ENCODE data around the gene ANKAR. TPM values are rescaled to one million over a fixed set of nuclear protein-coding genes. Genes with fewer than 3 reads are reported as not detected.

ANKAR gene
- total RNA-seq, 1 experiment from 2014 or later = 0.84 TPM

DNA sequence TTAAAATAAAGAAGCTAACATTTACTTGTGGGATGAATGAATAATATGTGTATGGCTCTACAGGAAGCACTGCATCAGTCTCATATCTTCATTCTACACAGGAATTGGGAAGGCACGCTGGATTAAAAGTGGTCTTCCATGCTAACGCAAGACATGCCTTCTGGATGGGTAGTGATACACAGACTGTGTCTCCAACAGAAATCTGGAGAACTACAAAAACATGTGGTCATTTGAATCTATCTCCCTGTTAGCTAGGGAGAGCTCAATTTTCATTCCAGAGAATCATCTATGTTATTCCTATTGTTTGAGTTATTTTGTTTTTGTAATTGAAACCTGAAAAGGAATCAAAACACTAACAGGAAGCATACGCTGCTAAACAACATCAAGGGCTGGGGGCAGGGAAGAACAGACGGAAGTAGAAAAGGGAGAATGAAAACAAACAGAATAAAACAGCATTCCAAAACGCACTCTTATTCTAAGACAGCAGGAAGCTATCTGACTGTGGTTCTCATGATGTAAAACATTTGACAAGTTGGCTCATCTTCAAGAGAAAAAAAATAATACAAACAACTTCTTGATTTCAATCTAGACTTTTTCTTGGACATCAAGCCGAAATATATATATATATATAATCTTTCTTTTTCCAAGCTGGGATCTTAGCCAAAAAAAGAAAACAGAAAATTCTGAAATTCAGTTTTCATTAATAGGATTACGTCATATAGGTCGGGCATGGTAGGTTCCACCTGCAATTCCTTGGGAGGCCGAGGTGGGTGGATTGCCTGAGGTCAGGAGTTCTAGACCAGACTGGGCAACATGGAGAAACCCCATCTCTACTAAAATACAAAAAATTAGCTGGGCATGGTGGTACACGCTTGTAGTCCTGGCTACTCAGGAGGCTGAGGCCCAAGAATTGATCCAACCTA, 44.7 kb upstream of the ANKAR start (continued):
- TF ChIP-seq ZBTB33 (IDR thresholded peaks at IDR 0.05; ENCODE audit: extremely low read depth, insufficient replicate concordance, low read length) = no peak
- no peak for TF ChIP-seq SIN3A (IDR thresholded peaks at IDR 0.05; ENCODE audit: low read depth)

DNA sequence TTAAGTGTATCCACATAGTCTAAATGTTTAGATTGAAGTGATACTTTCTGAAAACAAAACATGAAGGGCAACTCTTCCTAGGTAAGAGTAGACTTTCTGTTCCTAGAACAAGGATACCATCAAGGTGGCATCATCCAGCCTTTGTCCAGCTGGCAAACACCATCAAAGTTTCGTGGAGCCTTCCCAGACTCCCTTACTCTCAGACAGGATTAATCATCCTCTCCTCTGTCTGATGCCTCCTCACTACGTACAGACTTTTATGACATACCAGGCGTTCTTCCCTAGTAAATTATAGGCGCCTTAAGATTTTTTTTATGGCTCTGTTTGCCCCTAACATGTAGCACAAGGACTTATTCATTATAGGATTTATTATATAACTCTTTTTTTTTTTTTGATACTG, 42.6 kb upstream of the ANKAR start:
- TF ChIP-seq FOSL1 (IDR thresholded peaks at IDR 0.05; ENCODE audit: low read depth) (no peak), EZH2 (IDR thresholded peaks at IDR 0.05) (no peak), EZH2phosphoT487 (IDR thresholded peaks at IDR 0.05; ENCODE audit: borderline replicate concordance) (no peak), EGR1 (IDR thresholded peaks at IDR 0.05; ENCODE audit: low read depth) (no peak), JUND (IDR thresholded peaks at IDR 0.05) (no peak), RAD21 (IDR thresholded peaks at IDR 0.05; ENCODE audit: low read depth) (no peak), ZFX (IDR thresholded peaks at IDR 0.05) (no peak)
- TF ChIP-seq, protein P1, sequence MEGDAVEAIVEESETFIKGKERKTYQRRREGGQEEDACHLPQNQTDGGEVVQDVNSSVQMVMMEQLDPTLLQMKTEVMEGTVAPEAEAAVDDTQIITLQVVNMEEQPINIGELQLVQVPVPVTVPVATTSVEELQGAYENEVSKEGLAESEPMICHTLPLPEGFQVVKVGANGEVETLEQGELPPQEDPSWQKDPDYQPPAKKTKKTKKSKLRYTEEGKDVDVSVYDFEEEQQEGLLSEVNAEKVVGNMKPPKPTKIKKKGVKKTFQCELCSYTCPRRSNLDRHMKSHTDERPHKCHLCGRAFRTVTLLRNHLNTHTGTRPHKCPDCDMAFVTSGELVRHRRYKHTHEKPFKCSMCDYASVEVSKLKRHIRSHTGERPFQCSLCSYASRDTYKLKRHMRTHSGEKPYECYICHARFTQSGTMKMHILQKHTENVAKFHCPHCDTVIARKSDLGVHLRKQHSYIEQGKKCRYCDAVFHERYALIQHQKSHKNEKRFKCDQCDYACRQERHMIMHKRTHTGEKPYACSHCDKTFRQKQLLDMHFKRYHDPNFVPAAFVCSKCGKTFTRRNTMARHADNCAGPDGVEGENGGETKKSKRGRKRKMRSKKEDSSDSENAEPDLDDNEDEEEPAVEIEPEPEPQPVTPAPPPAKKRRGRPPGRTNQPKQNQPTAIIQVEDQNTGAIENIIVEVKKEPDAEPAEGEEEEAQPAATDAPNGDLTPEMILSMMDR (IDR thresholded peaks at IDR 0.05 in 2 of 3, conservative IDR thresholded peaks at IDR 0.05 in 1 of 3; ENCODE audit: borderline replicate concordance in 1 of 3, insufficient read depth in 1 of 3, low read depth in 2 of 3, low read length in 2 of 3) = no peak
- Histone ChIP-seq H3K9ac (ENCODE audit: low read length) (no peak overlapping the region), H3K4me3 (replicated peaks in 1 of 2; ENCODE audit: low read depth in 1 of 2, low read length in 2 of 2) (no peak overlapping the region), H2AFZ (ENCODE audit: low read depth, low read length, poor library complexity, severe bottlenecking) (no peak overlapping the region), H3K27ac (ENCODE audit: low read depth, low read length) (no peak overlapping the region), H3K9me2 (ENCODE audit: insufficient read depth) (no peaks in the 10 kb centered on the region), H4K20me1 (ENCODE audit: insufficient read depth) (no peaks in the 10 kb centered on the region), H3K36me3 (ENCODE audit: control insufficient read depth in 1 of 2, insufficient read depth in 2 of 2, low read length in 2 of 2) (no peaks in the 10 kb centered on the region), H3K27me3 (ENCODE audit: insufficient read depth, low read length) (no peaks in the 10 kb centered on the region), H3K9me3 (ENCODE audit: control insufficient read depth in 1 of 2, insufficient read depth in 1 of 2, low read depth in 1 of 2, low read length in 2 of 2) (no peaks in the 10 kb centered on the region), H3K79me2 (ENCODE audit: insufficient read depth, low read length) (no peaks in the 10 kb centered on the region), H3K4me2 (ENCODE audit: low read length) (no peak overlapping the region), H3K4me1 (ENCODE audit: control insufficient read depth in 1 of 2, insufficient read depth in 2 of 2, low read length in 2 of 2) (no peaks in the 10 kb centered on the region)
- POLR2A ChIA-PET = no interaction called here
- RAD21 ChIA-PET (ENCODE audit: low non-redundant PET in 1 of 2, low total read pairs in 2 of 2, uncharacterized antibody in 2 of 2, unreplicated experiment in 2 of 2) = no interaction called here
- CTCF ChIA-PET = no interaction called here
- DNase-seq (ENCODE audit: low read depth, low spot score) (no peak), ATAC-seq (no peak)
- BruUV-seq (replicated peaks) = no TSS peak
- intact Hi-C loops (cut with micrococcal nuclease) = no loop called here
